H54 (cell line): Measurements from ENCODE around the gene SPATA20.

Experiments
- DNase-seq: peaks from one replicate; pipeline ENCODE4 v3.0.0; 2011; ENCODE audit warnings: low spot score, mixed read lengths; ENCODE audit not compliant: insufficient read length
- FAIRE-seq: peaks from 3 replicates; lab custom pipeline; 2011; peaks lifted over from hg19 to GRCh38; lab: Jason Lieb, UNC
- POLR2A ChIP-seq: IDR thresholded peaks from 2 replicates; pipeline ENCODE4 v1.6.1; 2011; ENCODE audit warnings: low read depth, mild to moderate bottlenecking, low read length

Gene SPATA20

DNA sequence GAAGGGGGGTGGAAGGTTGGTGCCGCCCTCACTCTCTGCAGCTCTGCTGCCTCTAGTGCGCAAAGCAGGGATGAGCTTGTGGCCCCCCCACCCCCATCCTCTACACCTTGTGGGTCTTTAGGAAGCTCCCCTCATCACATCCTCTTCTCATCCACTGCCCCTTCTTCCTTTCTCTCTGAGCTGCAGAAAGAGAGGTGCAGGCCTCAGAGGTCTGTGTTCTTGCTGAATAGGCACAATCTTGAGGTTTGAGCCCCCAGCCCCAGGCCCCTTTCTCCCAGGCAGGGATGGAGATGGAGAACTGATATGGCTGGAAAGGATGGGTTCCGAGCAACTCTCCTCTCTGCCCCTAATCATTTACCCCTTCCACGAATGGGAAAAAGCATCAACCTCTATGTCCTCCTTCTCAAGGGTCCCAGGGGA, 16.1 kb downstream of the SPATA20 start:
- FAIRE-seq (no peak), DNase-seq (no peak)
- TF ChIP-seq POLR2A: no peak

- DNase-seq (no peak), FAIRE-seq (no peak)
- no peak for TF ChIP-seq POLR2A
Measured at GRCh38 chr17:50564916-50565315, 17.9 kb downstream of the SPATA20 start.

- FAIRE-seq: no peak
- DNase-seq: no peak
- TF ChIP-seq POLR2A: no peak
Measured at GRCh38 chr17:50565402-50566350, 18.7 kb downstream of the SPATA20 start.

GRCh38 chr17:50566886-50567285, 19.9 kb downstream of the SPATA20 start:
- FAIRE-seq (no peak), DNase-seq (no peak)
- TF ChIP-seq POLR2A: no peak

- DNase-seq (no peak), FAIRE-seq (no peak)
- TF ChIP-seq POLR2A: no peak
Measured at GRCh38 chr17:50568659-50569058, 21.7 kb downstream of the SPATA20 start.

- no peak for TF ChIP-seq POLR2A
- FAIRE-seq (no peak), DNase-seq (no peak)
Measured at GRCh38 chr17:50569592-50569991, 22.6 kb downstream of the SPATA20 start.

DNA sequence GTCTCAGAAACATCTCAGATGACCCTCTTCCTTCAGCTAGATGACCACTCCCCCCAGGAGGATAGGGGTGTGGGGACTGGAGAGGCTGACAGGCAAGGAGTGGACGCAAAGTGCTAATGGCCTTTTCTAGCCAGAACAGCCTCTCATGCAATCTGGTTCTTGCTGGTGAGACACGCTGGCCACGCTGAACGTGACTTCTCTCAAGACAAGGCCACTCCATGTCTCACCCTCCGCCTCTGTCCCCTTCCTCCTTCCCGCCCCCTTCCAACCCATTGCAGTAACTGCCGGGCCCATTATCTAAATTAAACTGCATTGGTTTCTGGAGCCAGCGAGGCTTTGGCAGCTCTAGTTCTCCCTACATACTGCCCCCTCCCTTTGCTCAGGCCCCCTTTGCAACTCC, 23.1 kb downstream of the SPATA20 start:
- no peak for FAIRE-seq
- TF ChIP-seq POLR2A: no peak
- no peak for DNase-seq

- no peak for DNase-seq
- TF ChIP-seq POLR2A: no peak
- no peak for FAIRE-seq
Measured at GRCh38 chr17:50570528-50570927, 23.6 kb downstream of the SPATA20 start.

DNA sequence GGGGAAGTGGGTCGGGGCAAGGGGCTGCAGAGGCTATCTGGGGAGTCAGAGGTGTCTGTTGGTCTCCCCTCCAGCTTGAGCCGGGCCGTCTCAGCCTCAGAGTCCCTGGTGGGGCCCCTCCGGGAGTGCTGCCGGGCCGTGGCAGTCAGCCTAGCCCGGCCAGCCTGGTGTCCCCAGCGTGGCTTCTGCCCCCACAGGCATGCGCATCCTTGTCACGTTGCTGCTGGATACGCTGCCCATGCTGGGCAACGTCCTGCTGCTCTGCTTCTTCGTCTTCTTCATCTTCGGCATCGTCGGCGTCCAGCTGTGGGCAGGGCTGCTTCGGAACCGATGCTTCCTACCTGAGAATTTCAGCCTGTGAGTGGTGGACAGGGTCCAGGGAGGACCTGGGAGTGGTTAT, 24.7 kb downstream of the SPATA20 start:
- DNase-seq: no peak
- TF ChIP-seq POLR2A: no peak
- FAIRE-seq: no peak

DNA sequence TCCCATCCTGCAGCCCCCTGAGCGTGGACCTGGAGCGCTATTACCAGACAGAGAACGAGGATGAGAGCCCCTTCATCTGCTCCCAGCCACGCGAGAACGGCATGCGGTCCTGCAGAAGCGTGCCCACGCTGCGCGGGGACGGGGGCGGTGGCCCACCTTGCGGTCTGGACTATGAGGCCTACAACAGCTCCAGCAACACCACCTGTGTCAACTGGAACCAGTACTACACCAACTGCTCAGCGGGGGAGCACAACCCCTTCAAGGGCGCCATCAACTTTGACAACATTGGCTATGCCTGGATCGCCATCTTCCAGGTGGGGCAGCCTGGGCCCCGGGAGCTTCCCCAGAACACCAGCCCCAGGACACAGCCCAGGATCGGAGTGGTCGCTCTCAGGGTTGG, 25.6 kb downstream of the SPATA20 start:
- no peak for DNase-seq
- TF ChIP-seq POLR2A: no peak
- FAIRE-seq: no peak

DNA sequence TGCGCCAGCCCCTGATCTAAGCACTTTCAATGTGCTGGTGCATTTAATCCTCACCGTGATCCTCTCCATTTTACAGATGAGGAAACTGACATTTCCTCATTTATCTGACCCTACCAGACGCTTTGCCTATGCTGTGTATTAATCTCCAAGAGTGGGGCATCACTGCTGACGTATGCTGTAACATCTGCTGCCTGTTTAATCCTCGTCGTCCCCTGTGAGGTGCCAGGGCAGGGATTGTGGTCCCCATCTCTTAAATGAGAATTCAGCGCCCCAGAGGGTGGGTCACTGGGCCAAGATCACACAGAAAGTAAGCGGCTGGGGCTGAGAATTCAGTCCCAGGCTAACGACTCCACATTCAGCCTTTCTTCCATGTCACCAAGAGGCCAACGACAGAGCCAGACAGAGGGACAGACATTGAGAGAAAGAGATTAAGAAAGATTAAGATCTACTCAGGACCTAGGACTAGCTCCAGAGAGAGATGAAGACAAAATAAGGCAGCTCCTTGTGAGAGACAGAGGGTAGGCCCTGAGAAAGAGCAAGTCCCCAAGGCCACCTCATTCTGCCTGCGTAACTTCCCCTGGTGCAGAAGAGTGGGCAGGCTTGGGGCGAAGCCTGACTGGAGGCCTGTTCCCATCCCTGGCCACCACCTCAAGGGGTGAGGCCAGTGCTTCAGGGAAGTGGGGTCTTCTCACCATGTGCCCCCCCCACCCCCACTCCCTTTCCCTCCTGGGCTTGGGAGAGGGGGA, 27.1 kb downstream of the SPATA20 start:
- FAIRE-seq: no peak
- TF ChIP-seq POLR2A: no peak
- DNase-seq: no peak

DNA sequence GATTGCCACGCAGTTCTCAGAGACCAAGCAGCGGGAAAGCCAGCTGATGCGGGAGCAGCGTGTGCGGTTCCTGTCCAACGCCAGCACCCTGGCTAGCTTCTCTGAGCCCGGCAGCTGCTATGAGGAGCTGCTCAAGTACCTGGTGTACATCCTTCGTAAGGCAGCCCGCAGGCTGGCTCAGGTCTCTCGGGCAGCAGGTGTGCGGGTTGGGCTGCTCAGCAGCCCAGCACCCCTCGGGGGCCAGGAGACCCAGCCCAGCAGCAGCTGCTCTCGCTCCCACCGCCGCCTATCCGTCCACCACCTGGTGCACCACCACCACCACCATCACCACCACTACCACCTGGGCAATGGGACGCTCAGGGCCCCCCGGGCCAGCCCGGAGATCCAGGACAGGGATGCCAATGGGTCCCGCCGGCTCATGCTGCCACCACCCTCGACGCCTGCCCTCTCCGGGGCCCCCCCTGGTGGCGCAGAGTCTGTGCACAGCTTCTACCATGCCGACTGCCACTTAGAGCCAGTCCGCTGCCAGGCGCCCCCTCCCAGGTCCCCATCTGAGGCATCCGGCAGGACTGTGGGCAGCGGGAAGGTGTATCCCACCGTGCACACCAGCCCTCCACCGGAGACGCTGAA, 28.7 kb downstream of the SPATA20 start:
- no peak for TF ChIP-seq POLR2A
- no peak for DNase-seq
- no peak for FAIRE-seq

- FAIRE-seq (no peak), DNase-seq (no peak)
- TF ChIP-seq POLR2A: no peak
Measured at GRCh38 chr17:50576864-50577263, 29.9 kb downstream of the SPATA20 start.

DNA sequence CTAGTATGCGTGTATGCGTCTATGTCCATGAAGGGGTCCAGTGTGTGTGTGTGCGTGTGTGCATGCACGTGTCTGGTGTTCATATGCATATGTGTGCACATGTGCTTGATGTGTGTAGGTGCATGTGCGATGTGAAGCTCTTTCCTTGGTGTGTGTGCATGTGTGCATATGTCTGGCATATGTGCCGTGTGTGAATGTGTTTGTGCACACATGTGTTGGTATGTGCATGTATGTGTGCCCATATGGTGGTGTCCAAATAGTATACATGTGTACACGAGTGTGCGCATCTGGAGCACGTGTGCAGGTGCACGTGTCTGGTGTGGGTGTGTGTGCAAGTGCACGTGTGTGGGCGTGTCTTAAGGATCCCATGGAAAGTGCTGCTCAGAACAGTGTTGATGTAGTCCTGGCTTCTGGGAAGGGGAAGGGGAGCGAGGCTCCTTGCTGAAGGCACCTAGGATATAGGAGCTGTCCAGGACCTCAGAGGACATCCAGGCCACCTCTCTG, 30.5 kb downstream of the SPATA20 start:
- FAIRE-seq (no peak), DNase-seq (no peak)
- no peak for TF ChIP-seq POLR2A

DNA sequence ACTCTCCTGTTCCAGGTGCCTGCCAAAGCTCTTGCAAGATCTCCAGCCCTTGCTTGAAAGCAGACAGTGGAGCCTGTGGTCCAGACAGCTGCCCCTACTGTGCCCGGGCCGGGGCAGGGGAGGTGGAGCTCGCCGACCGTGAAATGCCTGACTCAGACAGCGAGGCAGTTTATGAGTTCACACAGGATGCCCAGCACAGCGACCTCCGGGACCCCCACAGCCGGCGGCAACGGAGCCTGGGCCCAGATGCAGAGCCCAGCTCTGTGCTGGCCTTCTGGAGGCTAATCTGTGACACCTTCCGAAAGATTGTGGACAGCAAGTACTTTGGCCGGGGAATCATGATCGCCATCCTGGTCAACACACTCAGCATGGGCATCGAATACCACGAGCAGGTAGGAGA, 31.2 kb downstream of the SPATA20 start:
- no peak for FAIRE-seq
- no peak for TF ChIP-seq POLR2A
- DNase-seq: no peak
